GM23248 (cell line): ENCODE measurements around the gene MRPL32. TPM values are rescaled to one million over a fixed set of nuclear protein-coding genes. Genes with fewer than 3 reads are reported as not detected.

Experiments
- DNase-seq: peaks from one replicate; pipeline ENCODE4 v3.0.0-alpha.2; 2015
- H2AFZ ChIP-seq: fragments of 200-600 bp; sonication (generic); 2 replicates; pipeline ENCODE4 v1.6.1; 2016; ENCODE audit warnings: antibody characterized with exemption
- H3F3A ChIP-seq: fragments of 200-600 bp; sonication (generic); 2 replicates; pipeline ENCODE4 v1.6.1; 2016; ENCODE audit warnings: mild to moderate bottlenecking, antibody characterized with exemption, mixed run types; ENCODE audit not compliant: insufficient read depth
- H3K27ac ChIP-seq: fragments of 200-600 bp; sonication (generic); 2 replicates; pipeline ENCODE4 v1.5.1; 2016; ENCODE audit warnings: mild to moderate bottlenecking
- H3K27me3 ChIP-seq: fragments of 200-600 bp; sonication (generic); replicated peaks from 2 replicates; pipeline ENCODE4 v1.6.1; 2016; ENCODE audit warnings: mild to moderate bottlenecking; ENCODE audit not compliant: insufficient read depth
- H3K36me3 ChIP-seq: fragments of 200-600 bp; sonication (generic); 2 replicates; pipeline ENCODE4 v1.6.1; 2016; ENCODE audit warnings: low read depth, mild to moderate bottlenecking
- H3K4me1 ChIP-seq: fragments of 200-600 bp; sonication (generic); 2 replicates; pipeline ENCODE4 v1.6.1; 2016; ENCODE audit warnings: mild to moderate bottlenecking; ENCODE audit not compliant: insufficient read depth
- H3K4me2 ChIP-seq: fragments of 200-600 bp; sonication (generic); one replicate; pipeline ENCODE4 v1.6.1; 2016; ENCODE audit warnings: mild to moderate bottlenecking; ENCODE audit not compliant: unreplicated experiment
- H3K4me3 ChIP-seq: fragments of 200-600 bp; sonication (generic); 2 replicates; pipeline ENCODE4 v1.5.1; 2016; ENCODE audit warnings: mild to moderate bottlenecking
- H3K79me2 ChIP-seq: fragments of 200-600 bp; sonication (generic); 2 replicates; pipeline ENCODE4 v1.6.1; 2016; ENCODE audit warnings: mild to moderate bottlenecking; ENCODE audit not compliant: insufficient read depth
- H3K9ac ChIP-seq: fragments of 200-600 bp; sonication (generic); 2 replicates; pipeline ENCODE4 v1.6.1; 2016; ENCODE audit warnings: mild to moderate bottlenecking
- H3K9me2 ChIP-seq: fragments of 200-600 bp; sonication (generic); 2 replicates; pipeline ENCODE4 v1.6.1; 2016; ENCODE audit warnings: mixed run types, mild to moderate bottlenecking, moderate library complexity; ENCODE audit not compliant: insufficient read depth
- H3K9me3 ChIP-seq: fragments of 200-600 bp; sonication (generic); one replicate; pipeline ENCODE4 v1.6.1; 2017; ENCODE audit warnings: low read depth
- H4K20me1 ChIP-seq: fragments of 200-600 bp; sonication (generic); 2 replicates; pipeline ENCODE4 v1.6.0; 2016; ENCODE audit not compliant: insufficient read depth
- EZH2 ChIP-seq: fragments of 200-600 bp; sonication (generic); IDR thresholded peaks from 2 replicates; pipeline ENCODE4 v1.6.1; 2018; ENCODE audit warnings: antibody characterized with exemption, mild to moderate bottlenecking; ENCODE audit not compliant: insufficient read depth, poor library complexity, severe bottlenecking
- EZH2phosphoT487 ChIP-seq: fragments of 200-600 bp; sonication (generic); IDR thresholded peaks from 2 replicates; pipeline ENCODE4 v1.6.1; 2018; ENCODE audit warnings: antibody characterized with exemption, moderate library complexity, mild to moderate bottlenecking, low read depth; ENCODE audit not compliant: insufficient read depth
- WGBS, 2 experiments: methylation state at CpG; one replicate each; pipeline ENCODE4 v1.1.6; 2015 to 2017; ENCODE audit warnings: low lambda C conversion rate in 2 of 2, low coverage in 1 of 2; ENCODE audit errors: missing lambda C conversion rate in 2 of 2; 5-methylcytosine and 5-hydroxymethylcytosine counted together
- in situ Hi-C: fragments of 300-500 bp; cut with MboI; formaldehyde crosslinking; loops from 2 replicates; pipeline ENCODE4 v1.15.0; 2020
- polyA plus RNA-seq: library from polyadenylated mRNA; unstranded; fragments of >200 nt; fragmentation: Nextera tagmentation; extraction: Ambion mirVana; gene quantifications from 2 replicates; pipeline ENCODE4 v1.2.1, GENCODE V29; 2016
- total RNA-seq: library from RNA; depleted of rRNA; stranded (reverse); fragments of >200 nt; shearing (Covaris generic); gene quantifications from 2 replicates; pipeline ENCODE4 v1.2.3, GENCODE V29; 2014

Gene MRPL32
- total and polyA plus RNA-seq, 2 experiments from 2014 or later = 45.3 to 76.3 TPM

- Histone ChIP-seq H4K20me1 (peaks cover 6% of the 10 kb centered on the region; the same call in 1 of the 2 replicates), H3K27ac (peak overlapping the region; percentile 43), H3K79me2 (peaks cover 77% of the 10 kb centered on the region), H3K4me3 (peak overlapping the region; percentile 98), H2AFZ (peak overlapping the region; percentile 85), H3K4me1 (peaks cover 34% of the 10 kb centered on the region), H3K9me2 (no peaks in the 10 kb centered on the region), H3K36me3 (peaks cover 23% of the 10 kb centered on the region), H3F3A (peaks cover 11% of the 10 kb centered on the region), H3K9ac (peak overlapping the region; percentile 95), H3K9me3 (no peaks in the 10 kb centered on the region), H3K4me2 (peak overlapping the region; percentile 91), H3K27me3 (no peaks in the 10 kb centered on the region)
- TF ChIP-seq EZH2phosphoT487 (no peak), EZH2 (no peak)
- in situ Hi-C loops = loop anchor here (10.0 kb wide), 2 partner anchors 522 to 782 kb away; no protein-coding TSS in a partner anchor
- WGBS, 2 experiments = 0 to 1% methylated on average over 16 to 17 of the region's 17 CpGs
- peak; percentile 60 for DNase-seq
Observed at GRCh38 chr7:42932811-42933591, 825 bp downstream of the MRPL32 start.

GRCh38 chr7:42934291-42934690 lies 2.1 kb downstream of the MRPL32 start:
- 0 out of 2 replicates have a peak overlapping the region, but pooled peaks have one; percentile 7 for H3K4me3 ChIP-seq
- no peak for DNase-seq
- peak overlapping the region; percentile 91 for H3K4me2 ChIP-seq
- peaks cover 30% of the 10 kb centered on the region for H3K36me3 ChIP-seq
- H3K9ac ChIP-seq = no peak overlapping the region
- no peaks in the 10 kb centered on the region; the same call in 1 of the 2 replicates for H4K20me1 ChIP-seq
- H3K79me2 ChIP-seq = peaks cover 64% of the 10 kb centered on the region
- H3K27me3 ChIP-seq = no peaks in the 10 kb centered on the region
- H3K9me3 ChIP-seq = no peaks in the 10 kb centered on the region
- no peak for TF ChIP-seq EZH2
- TF ChIP-seq EZH2phosphoT487 = no peak
- H3K27ac ChIP-seq = no peak overlapping the region
- no peaks in the 10 kb centered on the region for H3K9me2 ChIP-seq
- H3F3A ChIP-seq = peaks cover 11% of the 10 kb centered on the region
- in situ Hi-C loops = loop anchor here (10.0 kb wide), 2 partner anchors 521 to 781 kb away; no protein-coding TSS in a partner anchor
- 77 to 79% methylated on average over 3 of the region's 3 CpGs for WGBS, 2 experiments
- no peak overlapping the region for H2AFZ ChIP-seq
- peaks cover 30% of the 10 kb centered on the region for H3K4me1 ChIP-seq

GRCh38 chr7:42935861-42936260 lies 3.7 kb downstream of the MRPL32 start:
- Histone ChIP-seq H3K4me1 (peaks cover 14% of the 10 kb centered on the region), H3K27ac (no peak overlapping the region), H3K4me3 (no peak overlapping the region), H3F3A (peaks cover 7% of the 10 kb centered on the region), H4K20me1 (no peaks in the 10 kb centered on the region; the same call in 1 of the 2 replicates), H3K9me3 (no peaks in the 10 kb centered on the region), H3K27me3 (no peaks in the 10 kb centered on the region), H3K36me3 (peaks cover 31% of the 10 kb centered on the region), H3K79me2 (peaks cover 48% of the 10 kb centered on the region), H3K9ac (no peak overlapping the region), H3K9me2 (no peaks in the 10 kb centered on the region), H3K4me2 (no peak overlapping the region), H2AFZ (no peak overlapping the region)
- WGBS, 2 experiments = 92 to 94% methylated on average over 5 of the region's 5 CpGs
- TF ChIP-seq EZH2 = no peak
- no peak for TF ChIP-seq EZH2phosphoT487
- in situ Hi-C loops = loop anchor here (10.0 kb wide), 2 partner anchors 519 to 779 kb away; no protein-coding TSS in a partner anchor
- no peak for DNase-seq

- Histone ChIP-seq H3K9me3 (no peaks in the 10 kb centered on the region), H3K4me3 (no peak overlapping the region), H2AFZ (no peak overlapping the region), H4K20me1 (no peaks in the 10 kb centered on the region; the same call in 1 of the 2 replicates), H3F3A (no peaks in the 10 kb centered on the region; the same call in 1 of the 2 replicates), H3K4me1 (0 out of 2 replicates have a peak, but pooled peaks cover 5% of the 10 kb centered on the region), H3K4me2 (no peak overlapping the region), H3K9me2 (no peaks in the 10 kb centered on the region), H3K79me2 (peaks cover 13% of the 10 kb centered on the region), H3K9ac (no peak overlapping the region), H3K36me3 (peaks cover 31% of the 10 kb centered on the region), H3K27ac (no peak overlapping the region), H3K27me3 (no peaks in the 10 kb centered on the region)
- in situ Hi-C loops = loop anchor here (10.0 kb wide), 4 partner anchors 165 to 775 kb away; no protein-coding TSS in a partner anchor
- no peak for DNase-seq
- 93 to 99% methylated on average over 4 of the region's 4 CpGs for WGBS, 2 experiments
- TF ChIP-seq EZH2phosphoT487 (no peak), EZH2 (no peak)
Observed at GRCh38 chr7:42939457-42940240, 7.5 kb downstream of the MRPL32 start.
